BLaER1 treated with 17β-estradiol and CSF1 and Interleukin-3, amounts not matched to agents 10 nM and 100 nM (cell line): ENCODE results near the gene LBR.
A peak's percentile ranks its signal among the peaks of the same experiment; 100 is the strongest.

Experiments used
- H3K27ac ChIP-seq, 11 experiments: shearing (Covaris generic); formaldehyde crosslinking; 2 replicates each; pipeline ENCODE4 v1.8.1; 2022
- H3K27me3 ChIP-seq, 11 experiments: shearing (Covaris generic); formaldehyde crosslinking; 2 replicates each; pipeline ENCODE4 v1.8.1; 2022
- H3K36me3 ChIP-seq, 11 experiments: shearing (Covaris generic); formaldehyde crosslinking; 2 replicates each; pipeline ENCODE4 v1.8.1; 2022
- H3K4me1 ChIP-seq, 10 experiments: shearing (Covaris generic); formaldehyde crosslinking; 2 replicates each; pipeline ENCODE4 v1.8.1; 2022
- H3K4me2 ChIP-seq, 11 experiments: shearing (Covaris generic); formaldehyde crosslinking; 2 replicates each; pipeline ENCODE4 v1.8.1; 2022
- H3K4me3 ChIP-seq, 10 experiments: shearing (Covaris generic); formaldehyde crosslinking; 2 replicates each; pipeline ENCODE4 v1.8.1; 2022
- H3K9ac ChIP-seq, 11 experiments: shearing (Covaris generic); formaldehyde crosslinking; 2 replicates each; pipeline ENCODE4 v1.8.1; 2022
- H3K9me3 ChIP-seq, 11 experiments: shearing (Covaris generic); formaldehyde crosslinking; replicated peaks in 1 of 11; 2 replicates each; pipeline ENCODE4 v1.8.1; 2022
- H4K20me1 ChIP-seq, 11 experiments: shearing (Covaris generic); formaldehyde crosslinking; 2 replicates each; pipeline ENCODE4 v1.8.1; 2022
- Cebpa-rat ChIP-seq, 11 experiments: shearing (Covaris generic); IDR thresholded peaks; 2 replicates each; pipeline ENCODE4 v1.8.1; 2022

LBR gene

DNA sequence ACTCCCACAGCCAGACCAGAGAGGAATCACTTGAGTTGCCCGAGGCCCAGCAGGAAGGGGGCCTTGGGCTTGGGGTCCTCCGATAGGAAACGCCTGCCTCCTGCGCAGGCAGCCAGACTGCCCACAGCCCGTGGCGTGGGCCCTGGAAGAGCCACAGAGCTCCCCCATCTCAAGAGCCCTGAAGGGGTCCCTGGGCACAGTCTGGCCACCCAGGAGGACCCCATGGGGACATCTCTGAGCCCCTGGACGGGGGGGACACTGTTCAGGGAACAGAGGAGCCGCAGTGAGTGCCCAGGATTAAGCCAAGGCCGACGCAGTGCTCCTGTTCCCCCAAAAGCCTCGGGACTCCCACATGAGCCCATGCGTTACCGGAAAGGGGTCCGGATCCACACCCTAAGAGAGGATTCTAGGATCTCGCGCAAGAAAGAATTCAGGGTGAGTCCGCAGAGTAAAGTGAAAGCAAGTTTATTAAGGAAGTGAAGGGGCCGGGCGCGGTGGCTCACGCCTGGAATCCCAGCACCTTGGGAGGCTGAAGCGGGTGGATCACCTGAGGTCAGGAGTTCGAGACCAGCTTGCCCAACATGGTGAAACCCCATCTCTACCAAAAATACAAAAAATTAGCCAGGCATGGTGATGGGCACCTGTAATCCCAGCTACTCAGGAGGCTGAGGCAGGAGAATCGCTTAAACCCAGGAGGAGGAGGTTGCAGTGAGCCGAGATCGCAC lies 38.1 kb upstream of the LBR start:
- Histone ChIP-seq H3K9ac (peak overlapping the region; percentile 31 to 95 (median 89); a peak in 20 of 22 replicates), H4K20me1 (no peaks in the 10 kb centered on the region), H3K27ac (peak overlapping the region; percentile 74 to 99 (median 96)), H3K4me3 (peak overlapping the region in 1 of 10 experiments; percentile 34; a peak in 2 of 20 replicates), H3K9me3 (no peaks in the 10 kb centered on the region), H3K4me2 (peak overlapping the region; percentile 86 to 100 (median 97)), H3K27me3 (no peaks in the 10 kb centered on the region), H3K36me3 (no peaks in the 10 kb centered on the region), H3K4me1 (peaks cover 74 to 98% (median 92%) of the 10 kb centered on the region in 10 experiments)
- TF ChIP-seq Cebpa-rat (IDR thresholded peaks at IDR 0.05), result no peak

DNA sequence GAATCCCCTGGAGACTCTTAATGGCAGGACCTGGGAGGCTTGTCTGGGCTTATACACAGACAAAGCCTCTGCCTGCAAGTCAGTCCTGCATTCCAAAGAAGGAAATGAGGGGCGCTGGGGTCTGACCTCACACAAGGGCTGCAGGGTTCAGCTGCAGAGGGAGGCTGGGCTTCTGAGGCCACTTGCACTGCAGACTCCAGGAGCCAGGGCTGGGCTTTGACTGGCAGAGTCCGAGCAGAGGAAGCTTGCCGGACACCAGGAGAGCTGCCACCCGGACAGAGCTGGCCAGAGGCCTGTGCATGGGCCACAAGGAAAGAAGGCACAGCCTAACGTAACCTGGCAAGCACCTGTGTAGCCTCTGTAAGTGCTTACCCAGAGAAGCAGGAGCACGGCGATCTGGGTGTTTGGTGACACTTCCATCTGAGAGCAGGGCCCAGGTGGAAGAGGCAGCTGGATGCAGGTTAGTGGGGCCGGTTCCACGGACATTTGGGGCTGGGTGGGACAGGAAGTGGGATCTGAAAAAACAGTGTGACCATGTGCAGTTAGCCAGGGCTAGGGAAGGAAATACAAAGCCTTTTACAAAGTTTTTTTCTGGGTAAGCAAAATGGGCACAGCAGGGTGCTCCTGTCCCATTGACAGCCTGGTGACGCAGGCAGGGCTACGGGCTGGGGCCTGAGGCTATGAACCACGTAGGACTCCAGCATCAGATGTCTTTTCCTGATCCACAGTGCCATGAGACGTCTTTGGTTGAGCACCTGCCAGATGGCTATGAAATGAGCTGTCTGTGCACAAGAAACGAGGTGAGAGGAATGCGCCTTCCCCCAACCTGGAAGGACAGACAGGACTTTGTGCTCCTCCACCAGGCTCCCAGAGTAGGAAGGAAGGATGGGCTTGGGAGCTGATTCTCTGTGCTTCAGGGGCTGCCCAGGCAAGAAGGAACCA lies 37.3 kb upstream of the LBR start:
- H3K4me2 ChIP-seq, result peak overlapping the region; percentile 86 to 100 (median 97)
- 0 out of 20 replicates have a peak overlapping the region, but pooled peaks of 1 of the 10 experiments have one; percentile 34 for H3K4me3 ChIP-seq

DNA sequence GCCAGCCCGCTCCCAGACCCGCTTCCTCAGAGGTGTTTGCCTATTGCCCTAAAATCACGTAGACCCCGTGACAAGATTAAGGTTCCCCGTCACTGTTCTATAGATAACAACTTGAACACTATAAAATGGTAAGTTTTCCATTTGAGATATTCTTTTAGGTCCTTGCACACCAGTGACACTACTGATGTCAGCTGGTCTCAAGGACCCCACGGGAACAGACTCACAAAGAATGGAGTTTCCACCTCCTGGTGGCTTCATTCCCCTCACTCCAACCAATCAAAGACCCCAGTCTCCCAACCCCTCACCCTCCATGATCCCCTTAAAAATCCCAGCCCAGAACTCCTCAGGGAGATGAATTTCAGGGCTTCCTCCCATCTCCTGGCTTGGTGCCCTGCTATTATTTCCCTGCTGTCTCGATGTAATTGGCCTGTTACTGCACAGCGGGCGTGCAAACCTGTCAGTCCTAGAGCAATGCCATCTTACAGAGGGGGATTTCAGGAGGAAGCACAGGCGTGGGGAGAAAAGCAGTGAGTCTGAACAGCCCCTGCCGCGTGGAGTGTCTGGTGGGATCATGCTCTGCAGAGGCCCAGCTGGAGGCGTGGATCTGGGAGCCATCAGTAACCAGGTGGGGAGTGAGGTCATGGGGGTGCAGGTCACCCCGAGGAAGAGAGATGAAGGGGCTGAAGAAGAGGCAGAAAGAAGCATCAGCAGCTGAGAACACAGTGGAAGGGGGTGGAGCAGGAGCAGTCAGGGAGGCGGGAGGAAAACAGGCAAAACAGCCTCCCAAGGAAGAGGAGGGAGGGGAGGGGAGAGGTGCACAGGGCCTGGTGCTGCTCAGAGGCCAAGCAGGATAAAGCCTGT lies 35.1 kb upstream of the LBR start:
- Histone ChIP-seq H3K9me3 (no peaks in the 10 kb centered on the region), H3K9ac (peak overlapping the region in 6 of 11 experiments; percentile 9 to 47 (median 25); a peak in 5 of 22 replicates), H3K4me3 (no peak overlapping the region), H3K27me3 (no peaks in the 10 kb centered on the region), H4K20me1 (no peaks in the 10 kb centered on the region), H3K4me1 (peaks cover 69 to 97% (median 88%) of the 10 kb centered on the region in 10 experiments), H3K4me2 (peak overlapping the region; percentile 17 to 96 (median 41); a peak in 20 of 22 replicates), H3K27ac (peak overlapping the region in 5 of 11 experiments; percentile 11 to 76 (median 26); a peak in 5 of 22 replicates), H3K36me3 (no peaks in the 10 kb centered on the region)
- no peak for TF ChIP-seq Cebpa-rat (IDR thresholded peaks at IDR 0.05)

More for the DNA sequence above, 37.3 kb upstream of the LBR start:
- H3K36me3 ChIP-seq, result no peaks in the 10 kb centered on the region
- H3K27ac ChIP-seq, result peak overlapping the region; percentile 74 to 99 (median 96)
- no peaks in the 10 kb centered on the region for H3K9me3 ChIP-seq
- H3K27me3 ChIP-seq, result no peaks in the 10 kb centered on the region
- H4K20me1 ChIP-seq, result no peaks in the 10 kb centered on the region
- no peak for TF ChIP-seq Cebpa-rat (IDR thresholded peaks at IDR 0.05)
- H3K9ac ChIP-seq, result peak overlapping the region; percentile 15 to 95 (median 63); a peak in 20 of 22 replicates
- peaks cover 82 to 98% (median 93%) of the 10 kb centered on the region in 10 experiments for H3K4me1 ChIP-seq

DNA sequence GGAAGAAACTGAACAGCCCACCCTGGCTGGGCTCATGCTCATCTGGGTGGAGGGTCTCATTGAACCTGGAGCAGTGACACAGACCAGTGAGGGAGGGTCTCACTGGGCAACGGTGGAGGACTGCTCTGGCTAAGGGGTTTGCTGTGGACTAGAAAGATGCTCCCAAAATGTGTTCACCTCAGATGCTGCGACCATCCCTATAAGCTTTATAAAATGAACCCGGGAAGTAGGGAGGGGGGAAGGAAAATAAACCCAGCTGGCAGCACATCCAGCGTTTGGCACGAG lies 34.5 kb upstream of the LBR start:
- Histone ChIP-seq H3K27ac (peak overlapping the region in 6 of 11 experiments; percentile 9 to 76 (median 45); a peak in 7 of 22 replicates), H3K4me2 (peak overlapping the region in 10 of 11 experiments; percentile 17 to 96 (median 60); a peak in 10 of 22 replicates), H4K20me1 (no peaks in the 10 kb centered on the region), H3K9me3 (peaks cover 0 to 3% (median 0%) of the 10 kb centered on the region in 11 experiments; a peak in 2 of 22 replicates), H3K36me3 (no peaks in the 10 kb centered on the region), H3K27me3 (no peaks in the 10 kb centered on the region), H3K4me3 (no peak overlapping the region), H3K4me1 (peaks cover 67 to 100% (median 90%) of the 10 kb centered on the region in 10 experiments), H3K9ac (no peak overlapping the region)
- TF ChIP-seq Cebpa-rat (IDR thresholded peaks at IDR 0.05), result no peak

DNA sequence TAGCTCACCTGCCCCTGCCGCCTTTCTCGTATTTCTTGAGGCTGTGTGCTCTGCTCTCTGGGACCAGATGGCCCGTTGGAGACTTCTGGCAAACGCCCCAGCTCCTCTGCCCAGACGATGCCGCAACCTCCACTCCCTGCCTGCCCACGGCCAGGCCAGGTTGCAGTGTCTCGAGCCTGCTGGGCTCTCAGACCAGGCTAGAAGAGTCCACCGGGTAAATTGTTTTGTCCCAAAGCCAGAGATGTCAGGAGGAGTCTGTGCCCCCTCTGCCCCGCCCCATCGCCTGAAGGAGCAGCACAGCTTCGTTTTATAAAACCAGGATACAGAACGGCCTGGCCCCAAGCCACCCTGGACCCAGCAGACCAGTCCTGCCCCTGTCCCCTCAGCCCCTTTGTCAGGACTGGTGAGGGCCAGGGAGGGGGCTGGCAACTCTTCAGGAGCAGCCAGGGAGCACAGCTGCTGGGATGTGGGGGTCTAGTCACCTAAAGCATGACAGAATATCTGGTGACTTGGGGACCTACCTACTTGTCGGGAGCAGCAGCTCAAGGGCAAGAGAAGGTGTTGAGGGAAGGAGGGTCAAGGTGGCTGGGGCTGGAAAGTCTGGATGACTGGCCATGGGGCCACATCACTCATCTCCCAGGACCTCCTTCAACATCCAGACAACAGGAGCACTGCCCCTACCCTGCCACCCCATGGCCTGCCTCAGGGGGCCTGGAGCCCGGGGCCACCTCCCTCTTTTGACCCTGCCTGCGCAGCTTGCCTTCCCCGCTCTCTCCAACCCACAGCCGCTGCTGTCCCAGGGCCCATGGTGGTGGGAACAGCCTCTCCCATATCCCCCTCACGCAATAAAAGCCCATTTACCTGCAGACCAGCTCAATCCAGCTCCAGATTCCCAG lies 33.9 kb upstream of the LBR start:
- Histone ChIP-seq H3K27me3 (no peaks in the 10 kb centered on the region), H3K4me1 (peaks cover 64 to 100% (median 85%) of the 10 kb centered on the region in 10 experiments), H3K4me2 (peak overlapping the region; percentile 48 to 96 (median 79)), H3K36me3 (no peaks in the 10 kb centered on the region), H4K20me1 (no peaks in the 10 kb centered on the region), H3K4me3 (no peak overlapping the region), H3K9ac (peak overlapping the region in 3 of 11 experiments; percentile 9 to 49 (median 13); a peak in 2 of 22 replicates), H3K9me3 (peaks cover 0 to 9% (median 4%) of the 10 kb centered on the region in 11 experiments; a peak in 9 of 22 replicates), H3K27ac (peak overlapping the region in 6 of 11 experiments; percentile 9 to 76 (median 45); a peak in 9 of 22 replicates)
- TF ChIP-seq Cebpa-rat (IDR thresholded peaks at IDR 0.05), result no peak

DNA sequence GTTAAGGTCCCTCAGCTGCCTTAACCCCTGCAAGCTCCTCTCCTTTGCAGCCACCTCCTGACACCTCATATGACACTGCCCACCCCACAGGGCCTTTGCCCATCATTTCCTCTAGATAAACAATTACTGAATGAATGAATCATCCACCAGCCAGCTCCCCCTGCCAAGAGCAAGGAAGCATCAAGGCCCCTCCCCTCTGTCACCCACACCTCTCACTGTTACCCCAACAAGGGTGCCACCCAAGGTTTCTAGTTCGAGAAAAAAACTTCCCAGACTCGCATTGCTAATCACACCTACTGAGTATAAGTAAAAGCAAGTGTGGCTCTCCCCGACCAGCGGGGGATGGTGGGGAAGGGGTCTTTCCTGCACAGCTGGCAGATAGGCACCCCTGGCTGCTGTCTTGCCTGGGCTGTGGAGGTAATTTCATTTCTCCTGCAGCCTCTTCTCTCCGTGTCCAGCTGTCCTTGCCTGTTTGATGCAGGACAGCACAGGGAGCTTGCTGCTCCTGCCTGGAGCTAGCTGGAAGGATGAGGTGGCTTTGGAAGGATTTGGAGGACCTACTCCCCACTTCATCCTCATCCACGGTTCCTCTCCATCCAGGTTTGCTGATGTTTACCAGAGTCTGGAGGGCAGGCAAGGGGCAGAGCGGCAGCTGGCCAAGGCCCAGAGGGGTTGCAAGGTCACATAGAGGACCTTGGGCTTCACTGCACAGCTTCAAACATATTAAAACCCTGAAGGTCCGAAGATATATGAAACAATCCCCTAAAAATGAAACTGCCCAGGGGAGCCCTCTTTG lies 33.1 kb upstream of the LBR start:
- 0 out of 20 replicates have a peak overlapping the region, but pooled peaks of 1 of the 10 experiments have one; percentile 1 for H3K4me3 ChIP-seq
- peak overlapping the region; percentile 48 to 96 (median 79) for H3K4me2 ChIP-seq
- H3K36me3 ChIP-seq, result no peaks in the 10 kb centered on the region
- no peaks in the 10 kb centered on the region for H4K20me1 ChIP-seq
- H3K9ac ChIP-seq, result peak overlapping the region in 9 of 11 experiments; percentile 2 to 52 (median 27); a peak in 9 of 22 replicates
- TF ChIP-seq Cebpa-rat (IDR thresholded peaks at IDR 0.05), result no peak
- H3K27ac ChIP-seq, result peak overlapping the region in 9 of 11 experiments; percentile 12 to 76 (median 41); a peak in 11 of 22 replicates
- no peaks in the 10 kb centered on the region for H3K27me3 ChIP-seq
- H3K4me1 ChIP-seq, result peaks cover 56 to 92% (median 77%) of the 10 kb centered on the region in 10 experiments
- peaks cover 0 to 18% (median 12%) of the 10 kb centered on the region in 11 experiments; a peak in 16 of 22 replicates for H3K9me3 ChIP-seq
